ENCODE data around the gene PSMA2. TPM values are rescaled to one million over a fixed set of nuclear protein-coding genes. Genes with fewer than 3 reads are reported as not detected.
"Not testable (repeated sequence)": the region's sequence is repeated elsewhere in the genome, so short reads cannot be mapped to it uniquely, and the experiment has no call there.

Gene PSMA2
- total RNA-seq, 1 experiment from 2014 or later: 159 TPM

GRCh38 chr7:42886893-42887505 lies 45.0 kb downstream of the PSMA2 start:
- POLR2A ChIA-PET: interaction anchor here (0.6 kb wide), 1 partner anchor 47 kb away, joined by 3 read pairs; no protein-coding TSS in a partner anchor
- Mint-ChIP-seq H3K4me3 (ENCODE audit: unreplicated experiment) (peak overlapping the region; percentile 73), H3K9me3 (ENCODE audit: unreplicated experiment) (no peaks in the 10 kb centered on the region), H3K4me1 (ENCODE audit: low read depth, unreplicated experiment) (peaks cover 16% of the 10 kb centered on the region), H3K36me3 (ENCODE audit: insufficient read depth, unreplicated experiment) (peaks cover 13% of the 10 kb centered on the region), H3K27ac (ENCODE audit: unreplicated experiment) (no peak overlapping the region), H3K27me3 (ENCODE audit: insufficient read depth, unreplicated experiment) (no peaks in the 10 kb centered on the region)
- Histone ChIP-seq H3K4me3 (ENCODE audit: low read depth, low read length) (peak overlapping the region; percentile 84), H3K27me3 (replicated peaks; ENCODE audit: control insufficient read depth, insufficient read depth, low read length) (no peaks in the 10 kb centered on the region), H3K9me3 (no peaks in the 10 kb centered on the region), H3K36me3 (ENCODE audit: control insufficient read depth, insufficient read depth, low read length) (no peaks in the 10 kb centered on the region), H3K4me1 (peaks cover 9% of the 10 kb centered on the region)
- CTCF ChIA-PET: interaction anchor here (0.6 kb wide), 1 partner anchor 899 kb away, joined by 4 read pairs; no protein-coding TSS in a partner anchor
- no peak for TF ChIP-seq CTCF (IDR thresholded peaks at IDR 0.05; ENCODE audit: insufficient read depth in 1 of 2, low read depth in 1 of 2, low read length in 1 of 2, severe bottlenecking in 1 of 2, unreplicated experiment in 1 of 2)
- no peak for DNase-seq
- intact Hi-C loops (cut with micrococcal nuclease; ENCODE audit: unreplicated experiment): no loop called here
- TSS peak; percentile 20 for BruUV-seq (replicated peaks)

DNA sequence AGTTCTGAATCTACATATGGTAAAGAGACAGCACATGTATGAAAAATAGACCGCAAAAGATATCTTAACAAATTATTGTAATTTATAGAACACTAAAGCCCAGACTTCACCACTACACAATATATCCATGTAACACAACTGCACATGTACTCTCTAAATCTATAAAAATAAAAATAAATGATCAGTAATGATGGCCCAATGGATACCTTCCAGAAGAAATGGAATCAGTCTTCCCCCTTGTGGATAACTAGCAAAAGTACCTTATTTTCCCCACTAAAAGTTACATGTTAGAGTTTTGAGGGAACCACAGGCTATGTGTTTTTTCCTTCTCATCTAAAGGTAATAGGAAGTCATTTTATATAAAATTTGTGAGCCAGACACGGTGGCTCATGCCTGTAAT lies 45.8 kb downstream of the PSMA2 start:
- H3K9me3 Mint-ChIP-seq (ENCODE audit: unreplicated experiment): no peaks in the 10 kb centered on the region
- H3K27me3 ChIP-seq (replicated peaks; ENCODE audit: control insufficient read depth, insufficient read depth, low read length): no peaks in the 10 kb centered on the region
- intact Hi-C loops (cut with micrococcal nuclease; ENCODE audit: unreplicated experiment): no loop called here
- no peaks in the 10 kb centered on the region for H3K9me3 ChIP-seq
- ChIA-PET POLR2A (no interaction called here), CTCF (no interaction called here)
- no peaks in the 10 kb centered on the region for H3K27me3 Mint-ChIP-seq (ENCODE audit: insufficient read depth, unreplicated experiment)
- no TSS peak for BruUV-seq (replicated peaks)
- no peaks in the 10 kb centered on the region for H3K36me3 ChIP-seq (ENCODE audit: control insufficient read depth, insufficient read depth, low read length)
- H3K4me3 Mint-ChIP-seq (ENCODE audit: unreplicated experiment): peak overlapping the region; percentile 14
- no peak overlapping the region for H3K4me3 ChIP-seq (ENCODE audit: low read depth, low read length)
- H3K36me3 Mint-ChIP-seq (ENCODE audit: insufficient read depth, unreplicated experiment): peaks cover 13% of the 10 kb centered on the region
- DNase-seq: no peak
- no peak overlapping the region for H3K27ac Mint-ChIP-seq (ENCODE audit: unreplicated experiment)
- peak; percentile 36 to 39 for TF ChIP-seq CTCF (IDR thresholded peaks at IDR 0.05; ENCODE audit: insufficient read depth in 1 of 2, low read depth in 1 of 2, low read length in 1 of 2, severe bottlenecking in 1 of 2, unreplicated experiment in 1 of 2)
- H3K4me1 Mint-ChIP-seq (ENCODE audit: low read depth, unreplicated experiment): peaks cover 16% of the 10 kb centered on the region
- peaks cover 9% of the 10 kb centered on the region for H3K4me1 ChIP-seq

DNA sequence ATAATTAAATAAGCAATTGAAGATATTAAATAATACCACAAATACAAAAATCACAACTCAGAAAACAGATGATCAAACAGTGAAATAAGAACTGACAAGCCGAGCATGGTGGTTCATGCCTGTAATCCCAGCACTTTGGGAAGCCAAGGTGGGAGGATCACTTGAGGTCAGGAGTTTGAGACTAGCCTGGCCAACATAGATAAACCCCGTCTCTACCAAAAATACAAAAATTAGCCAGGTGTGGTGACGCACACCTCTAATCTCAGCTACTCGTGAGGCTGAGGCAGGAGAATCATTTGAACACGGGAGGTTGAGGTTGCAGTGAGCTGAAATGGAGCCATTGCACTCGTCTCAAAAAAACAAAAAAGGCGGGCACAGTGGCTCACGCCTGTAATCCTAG lies 46.8 kb downstream of the PSMA2 start:
- H3K9me3 ChIP-seq; H3K27me3 ChIP-seq (replicated peaks; ENCODE audit: control insufficient read depth, insufficient read depth, low read length); H3K9me3 Mint-ChIP-seq (ENCODE audit: unreplicated experiment); CTCF ChIA-PET; H3K27me3 Mint-ChIP-seq (ENCODE audit: insufficient read depth, unreplicated experiment); H3K4me3 Mint-ChIP-seq (ENCODE audit: unreplicated experiment); H3K4me1 ChIP-seq; BruUV-seq (replicated peaks); POLR2A ChIA-PET; H3K36me3 ChIP-seq (ENCODE audit: control insufficient read depth, insufficient read depth, low read length); DNase-seq; H3K4me3 ChIP-seq (ENCODE audit: low read depth, low read length); intact Hi-C loops (cut with micrococcal nuclease; ENCODE audit: unreplicated experiment); H3K27ac Mint-ChIP-seq (ENCODE audit: unreplicated experiment): not testable (repeated sequence)
- peaks cover 16% of the 10 kb centered on the region for H3K4me1 Mint-ChIP-seq (ENCODE audit: low read depth, unreplicated experiment)
- peaks cover 13% of the 10 kb centered on the region for H3K36me3 Mint-ChIP-seq (ENCODE audit: insufficient read depth, unreplicated experiment)

All from Caco-2 (cell line).